BLaER1 treated with 17β-estradiol and CSF1 and Interleukin-3, amounts not matched to agents 10 nM and 100 nM (cell line): ENCODE measurements around the gene NBPF20.
"Not testable (repeated sequence)": the region's sequence is repeated elsewhere in the genome, so short reads cannot be mapped to it uniquely, and the experiment has no call there.

Source experiments
- H3K27ac ChIP-seq, 11 experiments: shearing (Covaris generic); formaldehyde crosslinking; 2 replicates each; pipeline ENCODE4 v1.8.1; 2022
- H3K27me3 ChIP-seq, 11 experiments: shearing (Covaris generic); formaldehyde crosslinking; 2 replicates each; pipeline ENCODE4 v1.8.1; 2022
- H3K36me3 ChIP-seq, 11 experiments: shearing (Covaris generic); formaldehyde crosslinking; 2 replicates each; pipeline ENCODE4 v1.8.1; 2022
- H3K4me1 ChIP-seq, 10 experiments: shearing (Covaris generic); formaldehyde crosslinking; 2 replicates each; pipeline ENCODE4 v1.8.1; 2022
- H3K4me2 ChIP-seq, 11 experiments: shearing (Covaris generic); formaldehyde crosslinking; 2 replicates each; pipeline ENCODE4 v1.8.1; 2022
- H3K4me3 ChIP-seq, 10 experiments: shearing (Covaris generic); formaldehyde crosslinking; 2 replicates each; pipeline ENCODE4 v1.8.1; 2022
- H3K9ac ChIP-seq, 11 experiments: shearing (Covaris generic); formaldehyde crosslinking; 2 replicates each; pipeline ENCODE4 v1.8.1; 2022
- H3K9me3 ChIP-seq, 11 experiments: shearing (Covaris generic); formaldehyde crosslinking; replicated peaks in 1 of 11; 2 replicates each; pipeline ENCODE4 v1.8.1; 2022
- H4K20me1 ChIP-seq, 11 experiments: shearing (Covaris generic); formaldehyde crosslinking; 2 replicates each; pipeline ENCODE4 v1.8.1; 2022
- Cebpa-rat ChIP-seq, 11 experiments: shearing (Covaris generic); IDR thresholded peaks; 2 replicates each; pipeline ENCODE4 v1.8.1; 2022

The NBPF20 gene, protein sequence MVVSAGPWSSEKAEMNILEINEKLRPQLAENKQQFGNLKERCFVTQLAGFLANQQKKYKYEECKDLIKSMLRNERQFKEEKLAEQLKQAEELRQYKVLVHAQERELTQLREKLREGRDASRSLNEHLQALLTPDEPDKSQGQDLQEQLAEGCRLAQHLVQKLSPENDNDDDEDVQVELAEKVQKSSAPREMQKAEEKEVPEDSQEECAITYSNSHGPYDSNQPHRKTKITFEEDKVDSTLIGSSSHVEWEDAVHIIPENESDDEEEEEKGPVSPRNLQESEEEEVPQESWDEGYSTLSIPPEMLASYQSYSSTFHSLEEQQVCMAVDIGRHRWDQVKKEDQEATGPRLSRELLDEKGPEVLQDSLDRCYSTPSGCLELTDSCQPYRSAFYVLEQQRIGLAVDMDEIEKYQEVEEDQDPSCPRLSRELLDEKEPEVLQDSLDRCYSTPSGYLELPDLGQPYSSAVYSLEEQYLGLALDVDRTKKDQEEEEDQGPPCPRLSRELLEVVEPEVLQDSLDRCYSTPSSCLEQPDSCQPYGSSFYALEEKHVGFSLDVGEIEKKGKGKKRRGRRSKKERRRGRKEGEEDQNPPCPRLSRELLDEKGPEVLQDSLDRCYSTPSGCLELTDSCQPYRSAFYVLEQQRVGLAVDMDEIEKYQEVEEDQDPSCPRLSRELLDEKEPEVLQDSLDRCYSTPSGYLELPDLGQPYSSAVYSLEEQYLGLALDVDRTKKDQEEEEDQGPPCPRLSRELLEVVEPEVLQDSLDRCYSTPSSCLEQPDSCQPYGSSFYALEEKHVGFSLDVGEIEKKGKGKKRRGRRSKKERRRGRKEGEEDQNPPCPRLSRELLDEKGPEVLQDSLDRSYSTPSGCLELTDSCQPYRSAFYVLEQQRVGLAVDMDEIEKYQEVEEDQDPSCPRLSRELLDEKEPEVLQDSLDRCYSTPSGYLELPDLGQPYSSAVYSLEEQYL (N-terminal part only)

DNA sequence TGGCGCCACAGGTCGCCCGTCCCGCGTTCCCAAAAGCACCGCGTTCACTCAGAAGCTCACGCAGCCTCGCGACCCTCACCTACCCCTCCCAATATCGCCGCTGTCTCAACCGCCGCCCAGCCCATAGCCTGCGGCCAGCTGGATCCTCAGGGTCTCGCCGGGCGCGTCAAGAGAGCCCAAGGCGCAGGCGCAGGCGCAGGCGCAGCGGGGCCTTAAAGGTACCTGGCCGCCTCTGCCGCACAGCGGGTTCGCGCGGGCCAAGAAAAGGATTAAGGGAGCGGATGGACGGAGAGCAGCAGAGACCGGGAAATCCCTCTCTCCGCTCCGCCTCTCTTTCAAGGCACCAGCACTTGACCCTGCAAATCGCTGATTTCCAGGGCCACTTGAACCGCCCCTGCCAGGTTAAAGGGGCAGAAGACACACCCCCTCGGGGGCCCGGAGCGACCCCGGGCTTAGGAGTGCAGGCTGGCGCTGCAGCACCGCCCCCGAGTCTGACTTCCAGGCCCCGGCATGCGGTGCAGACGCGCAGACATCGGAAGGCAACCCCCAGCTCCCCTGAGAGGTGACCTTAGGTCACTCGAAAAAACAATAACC, at the start of gene NBPF20:
TSS of gene NBPF20 (minus strand) at position 168 of the 594 bp plus-strand sequence. CDS start 20,331 bp downstream, outside the sequence.
- peak within 1 kb of the TSS; percentile 65 to 83 (median 76) for H3K4me3 ChIP-seq

GRCh38 chr1:145474837-145475368, 49.5 kb upstream of the NBPF20 start:
- not testable (repeated sequence) for H3K36me3 ChIP-seq, H3K9ac ChIP-seq, H3K4me2 ChIP-seq, H4K20me1 ChIP-seq, H3K27me3 ChIP-seq, H3K4me1 ChIP-seq, H3K4me3 ChIP-seq, H3K9me3 ChIP-seq, H3K27ac ChIP-seq

More for the DNA sequence above, at the start of gene NBPF20:
- H4K20me1 ChIP-seq = peaks cover 0 to 4% (median 0%) of the 10 kb centered on the region in 11 experiments; a peak in 2 of 22 replicates
- no peak for TF ChIP-seq Cebpa-rat (IDR thresholded peaks at IDR 0.05)
- H3K36me3 ChIP-seq = no peaks in the 10 kb centered on the region
- H3K9me3 ChIP-seq = peaks cover 14 to 24% (median 17%) of the 10 kb centered on the region in 11 experiments
- peak within 1 kb of the TSS in 10 of 11 experiments; percentile 9 to 56 (median 40); a peak in 16 of 22 replicates for H3K27ac ChIP-seq
- H3K27me3 ChIP-seq = no peaks in the 10 kb centered on the region; a peak in 1 of 22 replicates
- H3K4me1 ChIP-seq = peaks cover 0 to 14% (median 12%) of the 10 kb centered on the region in 10 experiments; a peak in 13 of 20 replicates
- H3K9ac ChIP-seq = peak within 1 kb of the TSS; percentile 62 to 78 (median 73); a peak in 21 of 22 replicates
- peak within 1 kb of the TSS; percentile 82 to 97 (median 92) for H3K4me2 ChIP-seq

GRCh38 chr1:145472731-145473130, 47.3 kb upstream of the NBPF20 start:
- not testable (repeated sequence) for H4K20me1 ChIP-seq, H3K4me1 ChIP-seq, H3K4me2 ChIP-seq, H3K27me3 ChIP-seq, H3K27ac ChIP-seq, H3K9ac ChIP-seq, H3K4me3 ChIP-seq, H3K9me3 ChIP-seq, H3K36me3 ChIP-seq

DNA sequence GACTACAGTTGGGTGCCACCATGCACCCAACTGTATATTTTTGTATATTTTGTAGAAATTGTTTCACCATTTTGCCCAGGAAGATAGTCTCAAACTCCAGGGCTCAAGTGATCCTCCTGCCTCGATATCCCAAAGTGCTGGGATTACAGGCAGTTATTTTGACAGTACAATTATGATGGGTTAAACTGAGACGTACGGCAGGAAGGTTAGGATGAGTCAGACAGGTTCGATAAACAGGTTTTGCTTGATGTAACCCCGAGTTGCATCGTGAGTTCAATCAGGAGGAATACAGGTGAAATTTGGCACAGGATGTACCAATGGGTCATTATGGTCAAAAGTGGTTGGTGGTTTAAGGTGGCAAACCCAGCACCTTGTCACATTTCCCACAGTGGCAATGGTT, 46.0 kb upstream of the NBPF20 start:
- H3K4me1 ChIP-seq, H3K9ac ChIP-seq, H3K27me3 ChIP-seq, H3K36me3 ChIP-seq, H3K9me3 ChIP-seq, H3K4me3 ChIP-seq, H3K27ac ChIP-seq, H4K20me1 ChIP-seq, H3K4me2 ChIP-seq: not testable (repeated sequence)

- H4K20me1 ChIP-seq, H3K27ac ChIP-seq, H3K4me2 ChIP-seq, H3K4me3 ChIP-seq, H3K4me1 ChIP-seq, H3K36me3 ChIP-seq, H3K9ac ChIP-seq: not testable (repeated sequence)
- Histone ChIP-seq H3K9me3 (peaks cover 3 to 12% (median 5%) of the 10 kb centered on the region in 11 experiments; a peak in 13 of 22 replicates), H3K27me3 (peaks cover 6 to 43% (median 33%) of the 10 kb centered on the region in 11 experiments; a peak in 21 of 22 replicates)
These were observed 40.2 kb upstream of the NBPF20 start for GRCh38 chr1:145465405-145466144.

- peaks cover 6 to 43% (median 33%) of the 10 kb centered on the region in 11 experiments; a peak in 21 of 22 replicates for H3K27me3 ChIP-seq
- H3K9me3 ChIP-seq = peaks cover 3 to 12% (median 5%) of the 10 kb centered on the region in 11 experiments; a peak in 13 of 22 replicates
- not testable (repeated sequence) for H3K36me3 ChIP-seq, H3K9ac ChIP-seq, H4K20me1 ChIP-seq, H3K4me2 ChIP-seq, H3K27ac ChIP-seq, H3K4me1 ChIP-seq, H3K4me3 ChIP-seq
These were observed 39.4 kb upstream of the NBPF20 start for GRCh38 chr1:145464708-145465336.

GRCh38 chr1:145464017-145464416, 38.6 kb upstream of the NBPF20 start:
- not testable (repeated sequence) for H3K36me3 ChIP-seq, H3K27ac ChIP-seq, H3K9ac ChIP-seq, H3K4me1 ChIP-seq, H4K20me1 ChIP-seq, H3K4me3 ChIP-seq, H3K4me2 ChIP-seq
- peaks cover 3 to 12% (median 5%) of the 10 kb centered on the region in 11 experiments; a peak in 13 of 22 replicates for H3K9me3 ChIP-seq
- peaks cover 6 to 43% (median 33%) of the 10 kb centered on the region in 11 experiments; a peak in 21 of 22 replicates for H3K27me3 ChIP-seq

DNA sequence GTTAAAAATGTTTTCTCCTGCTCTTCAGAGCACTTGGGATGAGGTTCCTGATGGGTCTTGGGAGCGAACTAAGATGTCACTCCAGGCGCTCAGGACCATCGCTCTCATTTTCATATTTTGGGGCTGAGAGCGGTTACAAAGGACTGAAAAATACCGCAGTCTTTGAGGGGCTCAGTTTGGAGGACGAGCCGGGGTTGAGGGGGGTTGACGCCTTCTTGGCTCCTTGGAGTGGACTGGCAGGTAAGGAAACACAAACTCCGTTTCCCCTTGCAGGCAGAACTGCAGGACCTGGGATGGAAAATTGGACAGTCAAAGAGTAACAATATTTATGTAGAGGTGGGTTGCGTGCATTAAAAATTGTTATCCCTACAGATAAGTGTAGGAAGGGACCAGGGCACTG, 35.3 kb upstream of the NBPF20 start:
- not testable (repeated sequence) for H3K27ac ChIP-seq, H3K4me1 ChIP-seq, H4K20me1 ChIP-seq, H3K9ac ChIP-seq, H3K4me3 ChIP-seq, H3K4me2 ChIP-seq, H3K36me3 ChIP-seq
- Histone ChIP-seq H3K9me3 (peaks cover 3 to 12% (median 5%) of the 10 kb centered on the region in 11 experiments; a peak in 13 of 22 replicates), H3K27me3 (peaks cover 6 to 27% (median 23%) of the 10 kb centered on the region in 11 experiments; a peak in 21 of 22 replicates)

DNA sequence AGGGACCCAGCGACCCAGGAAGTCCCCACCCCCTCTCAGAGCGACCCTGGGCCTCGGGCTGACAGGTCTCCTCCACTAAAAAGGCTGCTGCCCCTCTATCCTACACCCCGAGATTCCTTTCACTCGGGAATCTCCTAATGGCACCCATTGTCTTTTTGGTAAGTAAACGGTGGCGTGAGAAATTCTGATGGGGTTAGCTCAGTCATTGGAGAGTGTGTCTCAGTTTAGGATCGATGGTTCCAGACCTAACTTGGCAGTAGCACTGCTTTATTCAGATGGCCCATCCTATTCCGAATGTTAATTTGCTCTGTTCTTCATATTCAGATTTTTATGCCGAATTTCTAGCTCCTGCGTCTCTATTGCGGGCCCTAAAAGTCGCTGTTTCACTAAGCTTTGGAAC, 34.6 kb upstream of the NBPF20 start:
- not testable (repeated sequence) for H4K20me1 ChIP-seq, H3K9me3 ChIP-seq, H3K36me3 ChIP-seq, H3K4me2 ChIP-seq, H3K9ac ChIP-seq, H3K4me3 ChIP-seq, H3K4me1 ChIP-seq, H3K27ac ChIP-seq
- H3K27me3 ChIP-seq = peaks cover 0 to 21% (median 17%) of the 10 kb centered on the region in 11 experiments; a peak in 17 of 22 replicates

GRCh38 chr1:145459591-145459990, 34.2 kb upstream of the NBPF20 start:
- H3K9ac ChIP-seq, H4K20me1 ChIP-seq, H3K9me3 ChIP-seq, H3K36me3 ChIP-seq, H3K4me2 ChIP-seq, H3K27ac ChIP-seq, H3K4me1 ChIP-seq, H3K4me3 ChIP-seq: not testable (repeated sequence)
- peaks cover 0 to 16% (median 13%) of the 10 kb centered on the region in 11 experiments; a peak in 16 of 22 replicates for H3K27me3 ChIP-seq

DNA sequence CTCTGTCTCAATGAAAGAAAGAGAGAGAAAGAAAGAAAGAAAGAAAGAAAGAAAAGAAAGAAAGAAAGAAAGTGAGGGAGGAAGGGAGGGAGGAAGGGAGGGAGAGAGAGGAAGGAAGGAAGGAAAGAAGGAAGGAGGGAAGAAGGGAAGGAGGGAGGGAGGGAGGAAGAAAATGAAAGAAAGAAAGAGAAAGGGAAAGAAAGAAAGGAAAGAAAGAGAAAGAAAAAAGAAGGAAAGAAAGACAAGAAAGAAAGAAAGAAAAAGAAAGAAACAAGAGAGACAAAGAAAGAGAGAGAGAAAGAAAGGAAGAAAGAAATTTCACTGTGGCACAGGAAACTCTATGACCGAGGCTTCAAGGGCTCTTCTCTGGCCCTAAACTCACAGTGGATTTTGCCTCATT, 33.7 kb upstream of the NBPF20 start:
- H3K27ac ChIP-seq, H3K9ac ChIP-seq, H3K4me2 ChIP-seq, H3K9me3 ChIP-seq, H4K20me1 ChIP-seq, H3K4me3 ChIP-seq, H3K4me1 ChIP-seq, H3K36me3 ChIP-seq: not testable (repeated sequence)
- peaks cover 0 to 11% (median 8%) of the 10 kb centered on the region in 11 experiments; a peak in 14 of 22 replicates for H3K27me3 ChIP-seq

- H3K9me3 ChIP-seq, H3K4me1 ChIP-seq, H3K4me2 ChIP-seq, H3K36me3 ChIP-seq, H3K9ac ChIP-seq, H3K27me3 ChIP-seq, H4K20me1 ChIP-seq, H3K27ac ChIP-seq, H3K4me3 ChIP-seq: not testable (repeated sequence)
These were observed 29.4 kb upstream of the NBPF20 start for GRCh38 chr1:145454824-145455177.
